Measurements from ENCODE around the gene QKI. TPM values are rescaled to one million over a fixed set of nuclear protein-coding genes. Genes with fewer than 3 reads are reported as not detected.

The QKI gene
- total RNA-seq, 2 experiments from 2014 or later = 43.3 to 47.5 TPM

DNA sequence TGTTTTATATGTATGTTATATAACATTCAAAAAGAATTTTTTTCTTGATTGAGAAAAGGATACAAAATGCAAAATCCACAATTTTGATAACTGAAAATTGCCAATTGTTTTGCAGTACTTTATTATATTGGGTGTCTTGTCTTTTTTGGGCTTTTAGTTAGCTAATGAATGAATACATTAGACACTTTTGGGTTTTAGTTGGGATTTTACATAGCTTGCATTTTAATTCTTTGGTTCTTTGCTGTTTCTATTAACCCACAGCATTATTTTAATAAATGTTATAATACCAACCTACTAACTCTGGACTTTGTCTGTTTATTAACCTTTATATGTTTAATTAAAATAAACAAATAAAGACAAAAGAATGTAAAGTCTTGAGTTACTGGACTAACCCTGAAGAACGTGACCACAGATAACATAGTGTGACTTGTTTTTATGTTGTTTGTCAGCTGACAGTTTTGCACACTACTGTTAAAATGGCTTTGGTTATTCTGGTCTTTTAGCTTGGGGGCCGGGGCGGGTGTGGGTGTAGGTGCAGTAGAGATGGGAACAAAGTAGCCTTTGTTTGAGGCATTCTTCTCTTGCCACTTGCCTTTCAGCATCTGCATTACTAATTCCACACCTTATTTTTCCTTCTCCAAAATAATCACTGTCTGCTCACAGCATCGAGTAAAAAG, 159.1 kb downstream of the QKI start:
- H3K27ac Mint-ChIP-seq = no peak overlapping the region
- intact Hi-C loops (cut with micrococcal nuclease) = no loop called here
- H3K9me3 Mint-ChIP-seq = no peaks in the 10 kb centered on the region
- H3K36me3 Mint-ChIP-seq (ENCODE audit: low read depth) = peaks cover 10% of the 10 kb centered on the region
- H3K4me3 Mint-ChIP-seq = no peak overlapping the region
- TF ChIP-seq CTCF (IDR thresholded peaks at IDR 0.05) = no peak
- H3K27me3 Mint-ChIP-seq = no peaks in the 10 kb centered on the region
- CTCF ChIA-PET = no interaction called here
- DNase-seq (no peak), ATAC-seq (no peak)
- H3K4me1 Mint-ChIP-seq (ENCODE audit: low read depth) = no peaks in the 10 kb centered on the region
- POLR2A ChIA-PET = no interaction called here

DNA sequence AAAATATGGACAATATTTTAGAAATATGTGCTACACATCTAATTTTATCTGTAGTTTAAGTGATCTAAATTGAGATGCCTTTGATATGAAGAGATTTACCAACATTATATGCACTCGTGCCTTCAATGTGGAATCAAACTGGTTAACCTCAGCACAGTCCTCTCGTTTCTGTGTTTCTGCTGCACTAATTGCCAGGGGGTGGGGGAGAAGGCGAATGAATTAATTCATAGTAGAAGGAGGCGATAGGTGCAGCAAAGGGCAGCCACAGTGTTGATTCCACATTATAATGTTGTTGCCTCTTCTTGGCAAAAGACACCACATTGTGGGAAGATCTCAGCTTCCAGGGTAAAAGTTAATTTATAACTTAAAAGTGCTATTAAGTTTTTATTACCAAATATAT, 161.6 kb downstream of the QKI start:
- no peak for DNase-seq
- CTCF ChIA-PET = no interaction called here
- no peak overlapping the region for H3K4me3 Mint-ChIP-seq
- intact Hi-C loops (cut with micrococcal nuclease) = no loop called here
- H3K27me3 Mint-ChIP-seq = no peaks in the 10 kb centered on the region
- POLR2A ChIA-PET = no interaction called here
- H3K4me1 Mint-ChIP-seq (ENCODE audit: low read depth) = no peaks in the 10 kb centered on the region
- H3K36me3 Mint-ChIP-seq (ENCODE audit: low read depth) = peaks cover 6% of the 10 kb centered on the region
- no peak for ATAC-seq
- H3K27ac Mint-ChIP-seq = no peak overlapping the region
- no peaks in the 10 kb centered on the region for H3K9me3 Mint-ChIP-seq
- TF ChIP-seq CTCF (IDR thresholded peaks at IDR 0.05) = no peak

- H3K4me1 Mint-ChIP-seq (ENCODE audit: low read depth) = no peaks in the 10 kb centered on the region
- intact Hi-C loops (cut with micrococcal nuclease) = no loop called here
- ChIA-PET CTCF (no interaction called here), POLR2A (interaction anchor here (0.6 kb wide), 1 partner anchor 183 kb away, joined by 3 read pairs; no protein-coding TSS in a partner anchor)
- no peak overlapping the region for H3K27ac Mint-ChIP-seq
- peaks cover 4% of the 10 kb centered on the region for H3K36me3 Mint-ChIP-seq (ENCODE audit: low read depth)
- ATAC-seq (no peak), DNase-seq (no peak)
- no peak overlapping the region for H3K4me3 Mint-ChIP-seq
- no peaks in the 10 kb centered on the region for H3K9me3 Mint-ChIP-seq
- H3K27me3 Mint-ChIP-seq = no peaks in the 10 kb centered on the region
- no peak for TF ChIP-seq CTCF (IDR thresholded peaks at IDR 0.05)
Measured at GRCh38 chr6:163577404-163577803, 162.9 kb downstream of the QKI start.

GRCh38 chr6:163579111-163579879, 164.8 kb downstream of the QKI start:
- no peak for ATAC-seq
- no peak overlapping the region for H3K4me3 Mint-ChIP-seq
- no peak for DNase-seq
- no peak overlapping the region for H3K27ac Mint-ChIP-seq
- H3K36me3 Mint-ChIP-seq (ENCODE audit: low read depth) = no peaks in the 10 kb centered on the region
- no peaks in the 10 kb centered on the region for H3K9me3 Mint-ChIP-seq
- H3K27me3 Mint-ChIP-seq = peaks cover 2% of the 10 kb centered on the region
- ChIA-PET CTCF (interaction anchor here (1.1 kb wide), 1 partner anchor 16 kb away, joined by 3 read pairs; no protein-coding TSS in a partner anchor), POLR2A (no interaction called here)
- H3K4me1 Mint-ChIP-seq (ENCODE audit: low read depth) = no peaks in the 10 kb centered on the region
- no peak for TF ChIP-seq CTCF (IDR thresholded peaks at IDR 0.05)
- intact Hi-C loops (cut with micrococcal nuclease) = no loop called here

DNA sequence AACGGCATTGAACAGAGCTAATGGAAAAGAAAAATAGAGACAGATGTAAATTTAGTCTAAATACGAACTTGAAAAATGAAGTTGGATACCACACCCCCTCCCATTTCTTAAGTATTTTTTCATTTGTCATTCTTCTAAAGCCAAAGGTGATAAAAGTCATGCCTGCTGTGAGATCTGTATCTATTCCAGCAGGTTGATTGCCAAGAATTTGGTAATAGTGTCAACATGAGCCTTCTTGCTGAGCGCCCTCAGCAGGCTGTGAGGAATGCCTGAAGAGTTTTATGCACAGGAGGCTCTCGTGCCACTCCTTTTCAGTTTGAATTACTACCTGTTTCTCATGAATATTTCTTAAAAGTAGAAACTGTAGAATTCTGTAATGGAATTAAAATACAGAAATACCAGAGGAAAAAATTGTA, 165.4 kb downstream of the QKI start:
- Mint-ChIP-seq H3K27me3 (peaks cover 5% of the 10 kb centered on the region), H3K36me3 (ENCODE audit: low read depth) (no peaks in the 10 kb centered on the region), H3K9me3 (no peaks in the 10 kb centered on the region), H3K27ac (no peak overlapping the region), H3K4me1 (ENCODE audit: low read depth) (no peaks in the 10 kb centered on the region), H3K4me3 (no peak overlapping the region)
- intact Hi-C loops (cut with micrococcal nuclease) = no loop called here
- CTCF ChIA-PET = no interaction called here
- POLR2A ChIA-PET = no interaction called here
- DNase-seq (no peak), ATAC-seq (no peak)
- no peak for TF ChIP-seq CTCF (IDR thresholded peaks at IDR 0.05)

Measured in activated CD8-positive, alpha-beta T cell treated with anti-CD3 and anti-CD28 coated beads for 36 hours (primary cell).